HG02798 (cell line): ENCODE results near the gene CAMSAP1.

Experiments
- ATAC-seq: cut with Tn5 transposase; IDR thresholded peaks from one replicate; pipeline ENCODE4 v1.9.1; 2021; ENCODE audit warnings: mild to moderate bottlenecking; ENCODE audit not compliant: unreplicated experiment, poor library complexity

CAMSAP1 gene

DNA sequence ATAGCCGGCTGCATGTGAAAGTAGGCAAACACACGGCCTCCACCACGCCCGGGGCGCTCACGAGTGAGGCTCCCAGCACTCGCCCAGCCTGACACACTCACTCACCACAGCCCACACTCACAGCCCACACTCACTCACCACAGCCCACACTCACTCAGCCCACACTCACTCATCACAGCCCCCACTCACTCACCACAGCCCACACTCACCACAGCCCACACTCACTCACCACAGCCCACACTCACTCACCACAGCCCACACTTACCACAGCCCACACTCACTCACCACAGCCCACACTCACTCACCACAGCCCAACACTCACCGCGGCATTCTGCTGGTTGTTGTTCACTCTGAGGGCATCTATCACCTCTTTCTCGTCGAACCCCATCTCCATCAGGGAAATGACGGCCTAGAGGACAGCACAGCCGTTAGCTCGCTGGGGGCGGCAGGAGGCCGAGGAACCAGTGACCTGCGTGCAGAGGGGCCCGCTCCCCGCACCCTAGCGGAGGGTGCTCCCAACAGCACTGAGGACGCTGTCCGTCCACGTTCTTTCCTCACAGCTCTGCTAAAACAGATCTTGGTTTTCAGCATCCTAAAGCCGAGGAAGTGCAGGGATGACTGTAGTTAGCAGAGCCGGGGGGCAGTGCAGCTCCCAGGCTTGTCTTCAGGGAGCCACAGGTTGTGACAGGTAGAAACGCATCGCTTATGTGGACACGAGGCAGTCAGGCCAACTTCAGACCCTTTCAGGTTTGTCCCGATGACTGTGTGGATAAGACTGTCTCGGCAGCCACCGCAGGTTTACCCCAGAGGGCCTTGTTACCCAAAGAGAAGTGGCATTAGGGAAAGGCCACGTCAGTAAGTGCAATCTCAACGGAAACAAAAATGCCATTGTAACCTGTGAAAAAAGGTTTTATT lies 32.3 kb upstream of the CAMSAP1 start:
- ATAC-seq = no peak

DNA sequence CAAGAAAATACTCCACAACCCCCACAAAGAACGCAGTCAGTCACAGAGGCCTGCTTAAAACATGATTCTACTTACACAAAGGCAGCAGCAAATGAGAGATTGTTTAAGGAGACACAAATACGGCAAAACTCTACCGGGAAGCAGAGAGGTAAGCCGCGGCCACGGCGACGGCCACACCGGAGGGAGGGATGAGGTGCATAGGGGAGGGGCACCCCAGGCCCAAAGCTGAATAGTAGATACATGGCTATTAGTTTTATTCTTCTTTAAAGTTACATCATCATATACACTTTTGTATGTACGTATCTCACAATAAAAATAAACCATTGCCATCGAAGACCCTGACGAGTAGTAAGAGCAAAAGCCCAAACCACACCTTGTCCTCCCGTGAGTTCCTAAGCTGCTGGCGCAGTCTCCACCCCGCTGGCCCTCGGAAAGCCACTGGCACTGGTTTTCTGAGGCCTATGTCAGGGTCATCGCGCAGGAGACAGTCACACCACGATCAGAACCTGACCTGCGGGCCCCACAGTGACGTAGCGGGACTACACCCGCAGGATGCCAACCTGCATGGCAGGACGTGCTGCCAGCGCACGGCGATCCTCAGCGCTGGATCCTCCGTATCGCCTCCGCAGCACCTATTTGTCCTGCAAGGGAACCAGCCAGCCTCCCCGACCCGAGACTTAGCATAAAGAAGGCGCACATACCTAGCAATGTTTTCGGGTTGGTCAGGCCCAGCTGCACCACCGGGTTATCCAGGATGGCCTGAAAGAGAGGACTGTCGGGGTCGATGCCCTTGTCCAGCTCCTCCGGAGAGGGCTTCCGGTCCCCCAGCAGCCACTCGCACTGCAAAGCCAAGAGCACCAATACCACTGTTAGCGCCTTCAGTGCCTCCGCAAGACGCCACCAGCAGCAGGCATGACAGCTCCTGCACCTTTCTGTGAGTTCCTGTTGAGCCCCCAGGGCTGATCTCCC lies 30.5 kb upstream of the CAMSAP1 start:
- no peak for ATAC-seq

DNA sequence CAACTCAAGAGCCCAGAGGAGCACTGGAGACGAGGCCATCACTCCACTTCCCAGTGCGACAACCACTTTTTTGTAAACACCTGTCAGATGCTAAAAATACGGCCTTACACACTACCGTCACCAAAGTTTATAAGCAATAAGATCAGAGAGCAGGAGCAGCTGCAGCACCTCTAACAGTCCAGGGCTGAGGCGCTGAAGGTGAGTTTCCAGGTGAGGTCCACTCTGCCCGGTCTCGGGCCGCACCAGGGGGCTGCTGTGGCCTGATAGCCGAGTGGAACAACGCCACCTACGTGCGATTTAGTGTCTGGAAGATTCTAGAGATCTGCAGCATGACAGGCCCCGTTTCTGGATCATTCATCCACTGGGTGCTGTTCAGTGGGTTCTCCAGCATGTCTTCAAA lies 25.8 kb upstream of the CAMSAP1 start:
- ATAC-seq = no peak

DNA sequence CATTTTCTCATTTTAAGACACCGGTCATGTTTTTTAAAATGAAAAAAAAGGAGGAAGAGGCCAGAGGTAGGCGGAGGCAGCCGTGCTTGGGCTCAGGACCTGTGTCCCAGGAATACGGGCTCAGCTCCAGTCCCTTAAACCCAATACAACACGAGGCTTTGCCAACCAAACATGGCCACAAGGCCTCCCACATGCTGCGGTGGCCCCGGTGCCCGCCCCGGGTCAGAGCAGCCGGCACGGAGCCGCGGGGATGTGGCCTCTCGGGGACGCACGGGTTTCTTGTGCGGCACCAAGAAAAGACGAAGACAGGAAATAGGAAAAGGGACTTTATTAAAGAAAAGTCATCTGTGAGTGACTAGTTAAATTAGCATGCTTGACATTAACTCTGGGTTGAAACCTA lies 25.3 kb upstream of the CAMSAP1 start:
- no peak for ATAC-seq

DNA sequence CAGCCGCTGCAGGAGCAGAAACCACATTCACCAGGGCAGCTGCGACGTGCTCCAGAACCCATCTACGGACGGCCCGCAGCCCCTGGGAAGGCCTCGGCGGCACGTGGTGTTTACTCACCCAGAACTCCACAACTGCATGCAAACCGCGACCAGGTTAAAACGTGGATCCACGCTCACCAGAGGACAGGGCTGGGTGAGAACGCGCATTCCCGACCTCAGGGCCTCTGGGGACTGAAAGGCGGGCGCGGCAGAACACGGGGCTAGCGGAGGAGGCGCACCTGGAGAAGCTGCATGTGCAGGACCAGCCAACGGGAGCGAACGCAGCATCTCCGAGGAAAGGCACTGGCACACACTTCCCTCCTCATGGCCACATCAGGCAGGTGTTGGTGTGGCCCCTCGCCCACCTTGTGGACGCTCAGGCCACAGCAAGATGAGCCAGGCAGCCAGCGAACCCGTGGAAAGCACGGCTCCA lies 24.0 kb upstream of the CAMSAP1 start:
- ATAC-seq = no peak

DNA sequence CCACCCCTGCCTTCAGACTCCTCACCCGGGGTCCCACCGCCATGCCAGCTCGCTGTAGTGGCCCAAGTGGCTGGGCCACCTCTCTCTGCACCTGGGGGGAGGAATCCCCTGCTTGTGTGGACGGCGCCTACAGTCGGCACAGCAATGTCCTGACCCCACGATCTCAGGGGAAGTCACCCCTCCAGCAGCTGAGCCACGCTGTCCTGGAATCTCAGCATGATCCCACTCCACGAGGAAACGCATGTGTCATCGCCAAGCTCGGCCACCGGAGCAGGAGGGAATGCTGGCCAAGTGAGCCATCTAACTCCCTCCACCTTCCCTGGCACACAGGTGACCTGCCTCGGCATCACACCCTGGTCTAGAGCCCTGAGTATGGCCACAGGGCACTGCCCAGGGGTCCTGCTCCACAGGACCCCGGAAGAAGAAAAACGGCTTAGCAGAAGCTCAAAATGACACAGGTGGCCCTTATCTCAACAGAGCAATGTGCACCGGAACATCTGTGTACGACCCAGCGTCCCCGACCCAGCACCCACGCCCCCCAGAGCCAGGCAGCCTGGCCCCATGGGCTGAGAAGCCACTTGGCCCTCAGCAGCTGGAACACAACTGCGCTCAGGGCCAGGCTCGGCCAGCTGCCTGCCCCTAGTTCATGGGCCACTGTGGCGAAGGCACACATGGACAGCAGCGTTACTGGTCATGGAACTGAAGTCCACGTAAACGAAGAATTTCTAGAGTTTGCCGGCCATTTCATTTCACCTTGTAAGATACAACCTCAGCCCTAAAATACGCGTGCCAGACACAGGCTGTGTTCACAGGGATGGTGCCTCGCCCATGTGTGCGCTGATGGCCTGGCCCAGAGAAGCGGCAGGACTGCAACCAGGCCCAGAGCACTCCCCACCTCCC lies 23.4 kb upstream of the CAMSAP1 start:
- ATAC-seq = no peak

DNA sequence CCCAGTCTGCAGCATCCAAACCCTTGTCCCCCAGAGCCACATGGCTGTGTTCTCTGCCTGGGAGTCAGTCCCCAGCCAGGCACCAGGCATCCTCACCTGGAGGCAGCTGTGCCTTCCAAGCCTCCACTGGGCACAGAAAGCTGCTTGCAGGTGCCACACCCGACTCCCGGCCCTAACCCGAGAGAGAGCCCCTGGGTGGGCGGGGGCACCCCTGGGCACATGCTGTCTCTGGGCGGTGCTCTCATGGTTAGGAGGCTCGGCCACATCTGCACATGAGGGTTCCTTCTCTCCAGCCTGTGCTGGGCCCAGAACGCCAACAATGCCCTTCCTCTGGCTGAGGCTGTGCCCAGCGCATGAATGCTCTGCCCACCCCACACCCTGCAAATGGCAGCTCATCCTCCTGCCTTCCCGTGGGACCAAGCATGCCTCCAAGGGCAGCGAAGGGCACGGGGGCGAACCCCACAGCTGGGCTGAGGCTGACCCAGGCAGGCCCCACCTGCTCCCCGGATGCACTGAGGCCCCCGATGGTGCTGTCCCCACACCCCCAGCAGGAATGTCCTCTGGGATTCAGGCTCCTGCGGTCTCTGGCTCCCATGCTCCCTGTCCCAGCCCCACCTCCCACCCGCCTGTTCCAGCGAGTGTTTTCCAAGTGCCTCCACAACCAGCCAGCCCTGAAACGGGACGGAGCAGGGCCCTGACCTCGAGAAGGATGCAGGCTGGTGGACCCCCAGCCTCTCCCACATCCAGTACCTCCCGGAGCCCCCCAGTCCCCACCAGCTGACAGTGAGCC lies 22.5 kb upstream of the CAMSAP1 start:
- ATAC-seq = no peak

DNA sequence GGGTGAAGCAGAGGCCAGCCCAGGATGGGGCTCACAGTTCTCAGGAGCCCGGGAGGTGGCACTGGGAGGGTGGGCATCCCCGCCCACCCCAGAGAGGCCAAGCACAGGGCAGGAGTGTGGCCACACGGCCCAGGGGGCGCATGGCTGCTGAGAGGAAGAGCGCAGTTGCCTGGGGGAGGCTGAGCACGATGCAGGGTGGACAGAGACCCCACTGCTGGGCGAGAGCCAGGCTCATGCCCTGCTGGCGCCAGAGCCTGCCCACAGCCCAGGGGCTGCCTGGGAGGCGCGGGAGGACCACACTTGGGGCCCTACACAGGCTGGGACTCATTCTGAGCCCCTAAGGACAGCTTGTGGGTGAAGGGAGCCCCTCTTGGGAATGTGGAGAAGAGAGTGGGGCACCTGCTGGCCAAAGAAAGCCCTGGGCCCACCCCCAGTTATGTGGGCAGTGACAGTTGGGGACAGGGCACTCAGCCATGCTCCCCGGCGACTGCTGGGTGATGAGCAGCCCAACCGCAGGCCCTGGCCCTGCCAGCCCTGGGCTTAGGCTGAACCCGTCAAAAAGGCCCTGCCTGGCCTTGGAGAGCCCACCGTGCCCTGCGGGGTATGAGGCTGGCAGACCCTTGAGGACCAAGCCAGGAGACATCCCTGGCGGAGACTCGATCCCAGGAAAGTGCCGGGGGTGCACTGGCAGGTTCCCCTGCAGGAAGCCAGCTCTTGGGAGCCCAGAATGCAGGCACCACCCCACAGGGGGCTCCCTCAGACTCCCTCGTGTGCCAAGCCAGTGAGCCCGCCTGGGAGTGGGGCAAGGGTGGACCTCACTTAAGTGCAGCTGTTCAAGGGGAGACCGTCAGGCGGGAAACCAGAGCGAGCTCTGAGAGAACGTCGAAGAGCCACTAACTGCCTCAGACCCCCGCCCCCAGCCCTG lies 21.6 kb upstream of the CAMSAP1 start:
- ATAC-seq = no peak

DNA sequence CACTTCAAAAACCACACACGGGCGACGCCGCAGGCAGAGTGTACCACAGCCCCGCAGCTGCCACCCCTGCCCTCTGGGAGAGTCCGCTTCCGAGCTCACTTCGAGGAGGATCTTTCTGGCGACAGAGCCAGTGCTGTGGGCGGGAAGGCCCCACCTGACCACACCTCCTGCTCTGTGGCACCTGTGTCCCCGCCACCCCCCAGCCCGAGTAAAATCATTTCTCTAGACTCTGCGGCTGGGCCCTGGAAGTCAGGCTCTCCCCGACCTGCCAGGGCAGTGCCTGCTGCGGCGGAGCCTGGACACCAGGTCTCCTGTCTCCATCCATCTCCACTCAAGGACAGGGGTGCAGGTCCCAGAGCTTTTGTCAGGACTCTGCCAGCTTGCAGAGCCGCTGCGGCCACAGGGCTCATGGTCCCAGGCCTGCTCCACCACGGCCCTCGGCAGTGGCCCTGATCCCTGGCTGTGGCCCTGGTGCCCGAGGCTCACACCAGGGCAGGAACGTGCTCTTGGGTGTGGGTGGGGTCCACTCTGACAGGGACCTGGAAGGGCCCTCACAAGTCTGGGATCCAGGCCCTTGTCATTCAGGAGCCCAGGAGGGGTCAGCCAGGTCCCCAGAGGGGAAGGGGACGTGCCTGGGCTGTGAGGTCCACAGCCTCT lies 20.9 kb upstream of the CAMSAP1 start:
- ATAC-seq = no peak

DNA sequence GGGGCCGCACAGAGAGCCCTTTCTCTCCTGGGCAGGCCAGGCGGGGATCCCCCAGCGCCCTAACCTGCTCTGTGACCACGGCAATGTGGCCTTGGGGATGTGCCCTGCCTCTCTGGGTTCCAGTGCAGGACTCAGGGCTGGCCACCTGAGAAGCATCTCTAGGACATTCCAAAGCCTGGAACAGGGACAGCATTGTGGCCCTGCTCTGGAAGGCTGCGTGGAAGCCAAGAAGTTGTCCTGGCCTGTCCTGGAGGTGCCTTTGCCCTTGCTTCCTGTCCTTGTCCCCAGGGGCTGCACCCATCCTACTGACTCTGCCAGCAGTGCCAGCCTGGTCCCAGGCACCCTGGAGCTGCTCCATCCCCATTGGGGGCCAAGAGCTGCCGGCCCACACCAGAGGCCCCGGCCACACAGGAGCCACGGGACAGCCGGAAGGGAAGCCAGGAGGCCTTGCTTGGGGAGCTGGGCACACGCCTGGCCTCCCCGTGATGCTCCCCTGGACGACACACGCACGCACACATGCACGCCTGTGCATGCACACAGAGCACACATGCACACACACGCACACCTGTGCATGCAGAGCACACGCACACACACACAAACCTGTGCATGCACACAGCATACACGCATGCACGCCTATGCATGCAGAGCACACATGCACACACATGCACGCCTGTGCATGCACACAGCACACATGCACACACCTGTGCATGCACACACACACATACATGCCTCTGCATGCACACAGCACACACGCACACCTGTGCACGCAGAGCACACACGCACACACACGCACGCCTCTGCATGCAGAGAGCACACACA lies 20.1 kb upstream of the CAMSAP1 start:
- no peak for ATAC-seq

DNA sequence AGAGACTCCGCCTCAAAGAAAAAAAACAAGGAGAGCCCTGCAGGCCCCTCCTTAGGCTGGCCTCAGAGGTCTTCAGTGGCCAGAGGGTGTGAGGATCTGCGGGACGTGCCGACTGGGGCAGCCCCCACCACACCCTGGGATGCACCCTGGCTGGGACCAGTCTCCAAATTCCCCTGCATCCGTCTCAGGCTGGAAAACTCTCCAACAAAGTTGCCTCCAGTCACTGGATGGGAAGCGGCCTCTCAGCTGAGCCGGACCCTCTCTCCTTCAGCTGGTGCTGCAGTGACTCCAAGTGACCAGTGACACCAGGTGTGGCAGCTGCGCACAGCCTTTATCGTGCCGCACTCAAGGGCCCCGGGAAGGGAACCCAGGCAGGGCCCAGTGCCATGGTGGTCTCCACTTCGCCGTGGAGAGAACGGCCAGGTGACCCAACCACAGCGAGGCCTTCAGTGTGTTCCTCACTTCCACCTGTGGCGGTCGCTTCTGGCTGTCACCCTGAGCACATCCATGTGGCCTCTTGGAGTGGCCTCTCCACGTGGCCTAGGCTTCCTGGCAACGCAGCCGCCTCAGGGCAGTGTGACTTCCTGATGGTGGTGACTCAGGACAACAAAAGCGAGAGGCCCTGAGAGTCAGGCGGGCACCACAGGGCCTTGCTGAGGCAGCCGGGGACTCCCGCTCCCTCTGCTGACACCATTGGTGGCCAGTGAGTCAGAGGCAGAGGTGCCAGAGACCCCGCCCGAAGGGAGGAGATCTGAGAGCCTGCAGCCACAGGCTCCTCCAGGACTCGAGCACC lies 19.3 kb upstream of the CAMSAP1 start:
- ATAC-seq = no peak

DNA sequence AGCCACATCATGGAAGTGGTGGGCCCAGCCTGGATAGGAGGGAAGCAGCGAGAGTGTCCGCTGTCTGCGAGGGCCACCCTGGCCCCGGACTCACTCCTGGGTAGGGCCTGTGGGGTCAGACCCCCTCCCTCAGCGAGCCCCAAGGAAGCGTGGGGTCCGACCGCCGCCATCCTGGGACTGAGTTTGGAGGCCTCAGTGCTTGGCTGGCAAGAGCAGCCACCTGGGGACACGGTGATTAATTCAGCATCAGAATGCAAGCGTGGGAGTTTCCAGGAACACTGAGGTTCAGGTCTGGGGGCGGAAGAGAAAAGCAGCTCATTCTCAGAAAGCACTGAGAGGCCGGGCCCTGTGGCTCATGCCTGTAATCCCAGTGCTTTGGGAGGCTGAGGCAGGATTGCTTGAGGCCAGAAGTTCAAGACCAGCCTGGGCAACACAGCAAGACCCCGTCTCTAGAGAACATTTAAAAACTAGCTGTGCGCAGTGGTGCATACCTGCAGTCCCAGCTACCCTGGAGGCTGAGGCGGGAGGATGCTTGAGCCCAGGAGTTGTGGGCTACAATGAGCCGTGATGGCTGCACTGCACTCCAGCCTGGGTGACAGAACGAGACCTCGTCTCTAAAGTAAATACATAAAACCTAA lies 18.3 kb upstream of the CAMSAP1 start:
- no peak for ATAC-seq

DNA sequence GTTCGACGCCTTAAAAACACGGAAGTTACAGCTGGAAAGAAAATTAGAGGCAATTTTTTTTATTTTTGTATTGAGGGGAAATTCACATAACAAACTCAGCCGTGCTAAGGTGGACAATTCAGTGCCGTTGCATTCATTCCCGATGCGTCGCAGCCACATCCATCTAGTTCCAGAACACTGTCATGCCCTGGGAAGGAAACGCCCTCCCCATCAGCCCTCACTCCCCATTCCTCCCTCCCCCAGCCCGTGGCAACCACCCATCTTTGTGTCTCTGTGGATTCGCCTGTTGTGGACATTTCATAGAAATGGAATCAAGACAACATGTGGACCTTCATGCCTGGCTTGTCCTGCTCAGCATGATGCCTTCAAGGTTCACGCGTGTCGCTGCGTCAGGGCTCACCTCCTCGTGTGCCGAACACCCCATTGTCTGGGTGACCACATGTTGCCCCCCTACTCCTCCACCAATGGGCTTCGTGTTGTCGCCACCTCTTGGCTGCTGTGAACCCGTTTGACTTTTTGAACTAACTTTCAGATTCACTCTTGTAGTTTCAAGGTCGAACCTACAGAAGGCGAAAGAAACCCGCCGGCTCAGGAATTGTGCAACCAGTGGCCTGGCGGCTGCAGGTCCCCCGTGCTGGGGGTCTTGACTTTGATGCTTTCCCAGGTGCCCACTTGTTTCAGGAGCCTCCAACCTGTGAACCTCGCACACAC lies 17.4 kb upstream of the CAMSAP1 start:
- no peak for ATAC-seq

DNA sequence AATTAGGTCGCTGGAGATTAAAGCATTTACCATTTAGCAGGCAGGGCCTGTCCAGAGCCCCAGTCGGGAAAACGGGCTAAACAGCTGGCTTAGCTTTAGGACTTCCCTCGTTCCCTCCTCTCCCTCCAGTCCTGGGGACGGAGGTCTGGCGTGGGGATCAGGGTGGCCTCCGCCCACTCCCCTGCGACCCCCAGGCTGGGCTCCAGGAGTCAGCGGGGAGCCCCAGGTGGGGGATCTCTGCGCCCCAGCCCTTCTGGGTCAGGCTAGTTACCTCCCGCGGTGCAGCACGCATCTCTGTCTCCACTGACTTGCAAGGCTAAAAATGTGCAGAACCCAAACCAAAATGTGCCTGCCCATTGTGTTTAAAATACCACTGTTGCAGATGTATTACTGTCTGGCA lies 16.2 kb upstream of the CAMSAP1 start:
- no peak for ATAC-seq

DNA sequence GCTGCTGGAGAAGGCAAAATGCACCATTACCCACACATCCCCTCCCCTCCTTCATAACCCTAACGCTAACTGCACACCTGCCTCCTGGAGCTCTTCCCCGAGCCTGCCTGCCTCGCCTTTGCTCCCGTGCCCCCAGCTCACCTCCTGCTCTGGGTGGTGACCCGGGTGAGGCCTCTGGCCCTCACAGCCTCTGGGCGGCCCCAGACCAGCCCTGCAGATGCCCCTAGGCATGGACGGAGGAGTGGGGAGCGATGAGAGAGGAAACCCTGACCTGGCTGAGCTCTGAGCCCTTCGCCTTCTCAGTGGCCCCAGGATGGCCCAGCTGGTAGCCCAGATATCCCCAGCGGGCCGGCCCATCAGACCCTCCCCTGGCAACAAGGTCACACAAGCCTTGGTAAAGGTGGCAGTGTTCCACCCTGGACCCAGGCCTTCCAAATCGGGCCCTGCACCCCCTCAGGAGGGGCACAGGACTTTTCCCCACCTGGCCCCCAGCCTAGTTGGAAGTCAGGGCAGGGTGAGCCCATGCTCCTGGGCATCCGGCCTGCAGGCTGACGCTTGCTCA lies 14.5 kb upstream of the CAMSAP1 start:
- no peak for ATAC-seq
